Measurements from ENCODE around the gene DNAI1.

DNAI1 gene

DNA sequence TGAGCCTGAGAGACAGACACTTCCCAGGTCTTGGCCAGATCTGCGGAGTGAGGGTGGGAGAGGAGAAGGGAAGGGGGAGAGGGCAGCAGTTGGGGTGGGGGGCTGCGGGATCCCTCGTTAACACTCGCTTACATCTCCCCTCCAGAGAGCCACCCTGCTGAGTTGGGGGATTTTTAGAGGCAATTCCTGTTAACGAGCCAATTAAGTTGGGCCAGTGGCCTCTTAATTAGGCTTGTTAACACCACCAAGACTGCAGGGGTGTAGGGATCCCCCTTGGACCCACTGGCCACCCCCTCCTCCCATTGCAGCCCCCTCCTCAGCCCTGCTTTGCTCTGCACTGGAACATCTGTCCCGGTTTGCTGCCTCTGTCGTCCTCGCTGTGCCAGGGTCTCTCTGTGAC lies 107.3 kb downstream of the DNAI1 start:
- Histone ChIP-seq H3K36me3 (ENCODE audit: insufficient read depth, low read depth, low read length) (no peaks in the 10 kb centered on the region), H3K9ac (ENCODE audit: low read depth, low read length) (no peak overlapping the region), H3K4me1 (ENCODE audit: insufficient read depth, low read length) (no peaks in the 10 kb centered on the region; the same call in 1 of the 2 replicates), H3K4me3 (ENCODE audit: low read length) (no peak overlapping the region), H3K27me3 (ENCODE audit: insufficient read depth, low read length) (no peaks in the 10 kb centered on the region; the same call in 1 of the 2 replicates), H3K9me3 (ENCODE audit: insufficient read depth, low read depth, low read length) (no peaks in the 10 kb centered on the region), H3K27ac (ENCODE audit: low read length) (no peak overlapping the region)

DNA sequence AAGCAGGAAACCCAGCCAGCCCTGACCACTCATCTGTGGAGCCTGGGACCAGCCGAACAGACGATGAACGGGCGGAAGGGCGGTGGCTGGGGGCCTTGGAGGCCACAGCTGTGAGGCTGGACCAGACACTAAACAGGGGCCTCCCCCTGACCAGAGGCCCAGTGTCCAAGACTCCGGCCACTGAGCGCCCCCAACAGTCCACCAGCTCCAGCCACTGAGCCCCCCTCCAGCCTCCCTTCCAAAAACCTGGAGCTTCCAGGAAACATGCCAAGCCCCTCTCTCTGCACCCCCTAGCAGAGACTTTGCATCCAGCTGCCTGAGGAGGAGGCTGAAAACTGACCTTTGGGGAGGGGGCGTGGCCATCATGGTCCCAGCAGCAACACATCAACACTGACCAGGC lies 107.7 kb downstream of the DNAI1 start:
- H3K4me1 ChIP-seq (ENCODE audit: insufficient read depth, low read length), result no peaks in the 10 kb centered on the region; the same call in 1 of the 2 replicates
- H3K9me3 ChIP-seq (ENCODE audit: insufficient read depth, low read depth, low read length), result no peaks in the 10 kb centered on the region
- no peak overlapping the region for H3K9ac ChIP-seq (ENCODE audit: low read depth, low read length)
- H3K27ac ChIP-seq (ENCODE audit: low read length), result no peak overlapping the region
- H3K27me3 ChIP-seq (ENCODE audit: insufficient read depth, low read length), result no peaks in the 10 kb centered on the region; the same call in 1 of the 2 replicates
- no peaks in the 10 kb centered on the region for H3K36me3 ChIP-seq (ENCODE audit: insufficient read depth, low read depth, low read length)
- H3K4me3 ChIP-seq (ENCODE audit: low read length), result no peak overlapping the region

DNA sequence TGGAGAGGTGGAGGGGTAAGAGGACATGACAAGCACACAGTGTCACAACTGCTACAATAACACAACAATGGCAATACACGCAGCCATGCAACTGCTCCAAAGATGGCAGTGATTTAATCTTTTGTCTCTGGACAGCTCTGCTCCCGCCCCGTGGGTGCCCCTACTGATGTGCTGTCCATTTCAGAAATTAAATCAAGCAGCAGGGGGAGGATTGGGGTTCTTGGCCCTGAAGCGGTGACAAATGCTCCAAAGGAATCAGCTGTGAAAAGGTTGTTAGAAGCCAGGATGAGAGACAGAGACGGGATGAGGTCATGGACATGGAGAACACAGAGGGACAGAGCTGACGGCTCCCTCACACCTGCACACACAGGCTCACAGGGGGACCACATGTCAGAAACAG lies 108.4 kb downstream of the DNAI1 start:
- Histone ChIP-seq H3K27ac (ENCODE audit: low read length) (no peak overlapping the region), H3K27me3 (ENCODE audit: insufficient read depth, low read length) (no peaks in the 10 kb centered on the region; the same call in 1 of the 2 replicates), H3K36me3 (ENCODE audit: insufficient read depth, low read depth, low read length) (no peaks in the 10 kb centered on the region), H3K4me3 (ENCODE audit: low read length) (no peak overlapping the region), H3K4me1 (ENCODE audit: insufficient read depth, low read length) (no peaks in the 10 kb centered on the region; the same call in 1 of the 2 replicates), H3K9ac (ENCODE audit: low read depth, low read length) (no peak overlapping the region), H3K9me3 (ENCODE audit: insufficient read depth, low read depth, low read length) (no peaks in the 10 kb centered on the region)

DNA sequence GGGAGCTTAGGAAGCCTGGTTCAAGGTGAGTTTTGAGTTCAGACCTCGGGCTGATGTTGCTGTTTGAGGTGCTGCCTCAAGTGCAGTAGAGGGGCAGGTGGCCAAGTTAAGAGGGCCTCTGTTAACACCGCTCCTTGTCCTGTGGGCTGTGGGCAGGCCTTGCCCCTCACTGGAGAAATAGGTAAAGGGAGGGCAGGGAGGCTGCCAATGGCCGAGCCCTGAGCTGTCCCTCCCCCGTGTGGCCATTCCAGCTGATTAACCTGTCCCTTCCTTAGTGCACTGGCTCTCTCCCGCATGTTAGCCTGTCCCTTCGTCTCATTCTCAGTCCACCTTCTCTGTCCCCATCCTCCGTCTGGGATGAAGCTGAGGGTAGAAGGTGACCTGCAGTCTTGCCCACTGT lies 109.5 kb downstream of the DNAI1 start:
- Histone ChIP-seq H3K27ac (ENCODE audit: low read length) (no peak overlapping the region), H3K27me3 (ENCODE audit: insufficient read depth, low read length) (no peaks in the 10 kb centered on the region; the same call in 1 of the 2 replicates), H3K36me3 (ENCODE audit: insufficient read depth, low read depth, low read length) (no peaks in the 10 kb centered on the region), H3K9me3 (ENCODE audit: insufficient read depth, low read depth, low read length) (no peaks in the 10 kb centered on the region), H3K9ac (ENCODE audit: low read depth, low read length) (no peak overlapping the region), H3K4me3 (ENCODE audit: low read length) (no peak overlapping the region), H3K4me1 (ENCODE audit: insufficient read depth, low read length) (no peaks in the 10 kb centered on the region; the same call in 1 of the 2 replicates)

DNA sequence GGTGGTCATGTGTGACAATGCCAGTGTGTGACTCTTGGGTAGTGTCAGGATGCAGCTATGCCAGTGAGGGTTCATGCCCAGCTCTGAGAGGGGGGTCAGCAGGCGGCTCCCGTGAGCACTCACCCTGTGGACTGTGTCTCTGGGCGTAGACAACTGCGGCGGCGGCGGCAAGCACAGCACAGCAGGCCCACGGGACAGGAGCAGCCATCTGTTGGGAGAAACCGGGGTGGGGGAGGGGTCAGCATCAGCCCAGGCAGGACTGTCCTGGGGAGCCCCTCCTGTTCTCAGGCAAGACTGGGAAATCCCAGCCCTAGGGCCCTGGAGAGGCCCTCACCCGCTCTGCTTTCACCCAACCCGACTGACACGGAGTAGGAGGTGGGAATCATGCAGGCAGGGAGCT lies 110.2 kb downstream of the DNAI1 start:
- Histone ChIP-seq H3K4me3 (ENCODE audit: low read length) (no peak overlapping the region), H3K27me3 (ENCODE audit: insufficient read depth, low read length) (no peaks in the 10 kb centered on the region; the same call in 1 of the 2 replicates), H3K4me1 (ENCODE audit: insufficient read depth, low read length) (peaks cover 3% of the 10 kb centered on the region; the same call in 1 of the 2 replicates), H3K9me3 (ENCODE audit: insufficient read depth, low read depth, low read length) (no peaks in the 10 kb centered on the region), H3K36me3 (ENCODE audit: insufficient read depth, low read depth, low read length) (no peaks in the 10 kb centered on the region), H3K27ac (ENCODE audit: low read length) (no peak overlapping the region), H3K9ac (ENCODE audit: low read depth, low read length) (no peak overlapping the region)

DNA sequence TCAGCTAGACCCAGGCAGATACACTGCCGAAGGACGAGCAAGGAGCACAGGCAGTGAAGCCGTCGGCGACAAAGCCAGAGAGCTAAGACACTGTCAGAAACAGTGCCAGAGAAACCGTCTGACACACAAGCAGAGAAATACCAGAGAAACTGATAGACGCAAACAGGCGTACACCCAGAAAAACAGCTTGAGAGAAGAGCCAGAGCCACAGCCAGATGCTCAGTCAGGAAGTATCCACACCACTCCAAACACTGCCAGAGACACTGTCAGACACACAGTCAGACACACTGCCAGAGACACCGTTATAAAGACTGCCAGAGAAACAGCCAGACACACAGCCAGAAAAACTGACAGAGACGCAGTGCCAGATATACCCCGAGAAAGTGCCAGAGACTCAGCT lies 111.8 kb downstream of the DNAI1 start:
- Histone ChIP-seq H3K9me3 (ENCODE audit: insufficient read depth, low read depth, low read length) (no peaks in the 10 kb centered on the region), H3K9ac (ENCODE audit: low read depth, low read length) (no peak overlapping the region), H3K4me1 (ENCODE audit: insufficient read depth, low read length) (peaks cover 3% of the 10 kb centered on the region; the same call in 1 of the 2 replicates), H3K4me3 (ENCODE audit: low read length) (no peak overlapping the region), H3K27me3 (ENCODE audit: insufficient read depth, low read length) (peaks cover 7% of the 10 kb centered on the region; the same call in 1 of the 2 replicates), H3K36me3 (ENCODE audit: insufficient read depth, low read depth, low read length) (no peaks in the 10 kb centered on the region), H3K27ac (ENCODE audit: low read length) (no peak overlapping the region)
